ENCODE measurements around the gene NIN.

The NIN gene

GRCh38 chr14:50794068-50794645, 36.8 kb downstream of the NIN start:
- TF ChIP-seq TAF1 (IDR thresholded peaks at IDR 0.05; ENCODE audit: borderline replicate concordance, insufficient read depth, low read length), result no peak

GRCh38 chr14:50792634-50793068, 38.3 kb downstream of the NIN start:
- TF ChIP-seq FOXP2 (optimal IDR thresholded peaks at IDR 0.05; ENCODE audit: borderline replicate concordance, extremely low read depth, extremely low read length, insufficient read depth) (no peak), SIN3A (IDR thresholded peaks at IDR 0.05; ENCODE audit: borderline replicate concordance, insufficient read depth, low read length) (no peak), REST (IDR thresholded peaks at IDR 0.05; ENCODE audit: insufficient read depth in 1 of 2, low read depth in 2 of 2, low read length in 2 of 2) (no peak), POLR2AphosphoS5 (IDR thresholded peaks at IDR 0.05; ENCODE audit: low read depth, low read length) (no peak), TAF1 (IDR thresholded peaks at IDR 0.05; ENCODE audit: borderline replicate concordance, insufficient read depth, low read length) (no peak)

- no peak for TF ChIP-seq TAF1 (IDR thresholded peaks at IDR 0.05; ENCODE audit: borderline replicate concordance, insufficient read depth, low read length)
- no peak for TF ChIP-seq POLR2AphosphoS5 (IDR thresholded peaks at IDR 0.05; ENCODE audit: low read depth, low read length)
- no peak for TF ChIP-seq SIN3A (IDR thresholded peaks at IDR 0.05; ENCODE audit: borderline replicate concordance, insufficient read depth, low read length)
- TF ChIP-seq REST (IDR thresholded peaks at IDR 0.05; ENCODE audit: insufficient read depth in 1 of 2, low read depth in 2 of 2, low read length in 2 of 2), result no peak
- TF ChIP-seq FOXP2 (optimal IDR thresholded peaks at IDR 0.05; ENCODE audit: borderline replicate concordance, extremely low read depth, extremely low read length, insufficient read depth), result no peak
Measured at GRCh38 chr14:50792051-50792477, 38.9 kb downstream of the NIN start.

- TF ChIP-seq TAF1 (IDR thresholded peaks at IDR 0.05; ENCODE audit: borderline replicate concordance, insufficient read depth, low read length) (no peak), FOXP2 (optimal IDR thresholded peaks at IDR 0.05; ENCODE audit: borderline replicate concordance, extremely low read depth, extremely low read length, insufficient read depth) (no peak), POLR2AphosphoS5 (IDR thresholded peaks at IDR 0.05; ENCODE audit: low read depth, low read length) (no peak), SIN3A (IDR thresholded peaks at IDR 0.05; ENCODE audit: borderline replicate concordance, insufficient read depth, low read length) (no peak), REST (IDR thresholded peaks at IDR 0.05; ENCODE audit: insufficient read depth in 1 of 2, low read depth in 2 of 2, low read length in 2 of 2) (no peak)
Measured at GRCh38 chr14:50791201-50791600, 39.8 kb downstream of the NIN start.

- TF ChIP-seq POLR2AphosphoS5 (IDR thresholded peaks at IDR 0.05; ENCODE audit: low read depth, low read length) (no peak), TAF1 (IDR thresholded peaks at IDR 0.05; ENCODE audit: borderline replicate concordance, insufficient read depth, low read length) (no peak), REST (IDR thresholded peaks at IDR 0.05; ENCODE audit: insufficient read depth in 1 of 2, low read depth in 2 of 2, low read length in 2 of 2) (no peak), SIN3A (IDR thresholded peaks at IDR 0.05; ENCODE audit: borderline replicate concordance, insufficient read depth, low read length) (no peak)
Measured at GRCh38 chr14:50790589-50790988, 40.4 kb downstream of the NIN start.

Data from PFSK-1 (cell line).